HUES6 (cell line): ENCODE data around the gene SLC51A.

Experiments
- H3K27ac ChIP-seq: 2 replicates; pipeline ENCODE4 v1.7.0; 2013; ENCODE audit warnings: low read depth, mild to moderate bottlenecking, low read length, inconsistent platforms
- H3K27me3 ChIP-seq: 2 replicates; pipeline ENCODE4 v1.6.1; 2013; ENCODE audit warnings: low read length; ENCODE audit not compliant: control insufficient read depth, insufficient read depth
- H3K36me3 ChIP-seq: 2 replicates; pipeline ENCODE4 v1.6.1; 2013; ENCODE audit warnings: low read length; ENCODE audit not compliant: control insufficient read depth, insufficient read depth
- H3K4me1 ChIP-seq: 2 replicates; pipeline ENCODE4 v1.6.1; 2013; ENCODE audit warnings: low read length; ENCODE audit not compliant: control insufficient read depth, insufficient read depth
- H3K4me3 ChIP-seq: 2 replicates; pipeline ENCODE4 v1.5.1; 2013; ENCODE audit warnings: low read depth, low read length
- H3K9ac ChIP-seq: one replicate; pipeline ENCODE4 v1.6.1; 2013; ENCODE audit warnings: mild to moderate bottlenecking, low read length
- H3K9me3 ChIP-seq: 2 replicates; pipeline ENCODE4 v1.6.1; 2013; ENCODE audit warnings: low read depth, low read length; ENCODE audit not compliant: control insufficient read depth, insufficient read depth

SLC51A gene

GRCh38 chr3:196274585-196274984, 58.3 kb downstream of the SLC51A start:
- Histone ChIP-seq H3K4me1 (peaks cover 16% of the 10 kb centered on the region), H3K4me3 (no peak overlapping the region), H3K27me3 (no peaks in the 10 kb centered on the region), H3K9me3 (peaks cover 15% of the 10 kb centered on the region), H3K9ac (no peak overlapping the region), H3K36me3 (peaks cover 16% of the 10 kb centered on the region), H3K27ac (0 out of 2 replicates have a peak overlapping the region, but pooled peaks have one; percentile 4)

DNA sequence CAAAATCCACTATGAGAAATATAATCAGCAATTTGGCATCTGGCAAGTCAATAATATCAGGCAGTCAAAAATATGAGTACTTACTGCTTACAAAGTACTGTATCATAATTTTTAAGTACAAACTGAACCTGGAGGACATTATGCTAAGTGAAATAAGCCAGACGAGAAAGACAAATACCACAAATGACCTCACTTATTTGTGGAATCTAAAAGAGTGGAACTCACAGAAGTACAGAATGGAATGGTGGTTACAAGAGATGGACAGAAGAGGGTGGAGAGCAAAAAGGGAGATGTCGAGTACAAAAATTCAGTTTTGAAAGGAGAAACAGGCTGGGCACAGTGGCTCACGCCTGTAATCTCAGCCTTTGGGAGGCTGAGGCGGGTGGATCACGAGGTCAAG, 58.8 kb downstream of the SLC51A start:
- Histone ChIP-seq H3K4me1 (peaks cover 16% of the 10 kb centered on the region), H3K9me3 (peaks cover 15% of the 10 kb centered on the region), H3K36me3 (peaks cover 14% of the 10 kb centered on the region), H3K27me3 (no peaks in the 10 kb centered on the region), H3K27ac (no peak overlapping the region), H3K9ac (no peak overlapping the region), H3K4me3 (no peak overlapping the region)

- no peak overlapping the region for H3K4me3 ChIP-seq
- no peaks in the 10 kb centered on the region for H3K27me3 ChIP-seq
- H3K27ac ChIP-seq = no peak overlapping the region; the same call in 1 of the 2 replicates
- no peaks in the 10 kb centered on the region for H3K36me3 ChIP-seq
- H3K4me1 ChIP-seq = peaks cover 20% of the 10 kb centered on the region
- no peak overlapping the region for H3K9ac ChIP-seq
- no peaks in the 10 kb centered on the region; the same call in 1 of the 2 replicates for H3K9me3 ChIP-seq
Measured at GRCh38 chr3:196280689-196281440, 64.5 kb downstream of the SLC51A start.

- Histone ChIP-seq H3K27me3 (no peaks in the 10 kb centered on the region), H3K9ac (no peak overlapping the region), H3K4me1 (peaks cover 24% of the 10 kb centered on the region), H3K4me3 (no peak overlapping the region), H3K36me3 (no peaks in the 10 kb centered on the region), H3K27ac (no peak overlapping the region), H3K9me3 (no peaks in the 10 kb centered on the region; the same call in 1 of the 2 replicates)
Measured at GRCh38 chr3:196281962-196282361, 65.6 kb downstream of the SLC51A start.
